ENCODE results near the gene HAL. TPM values are rescaled to one million over a fixed set of nuclear protein-coding genes. Genes with fewer than 3 reads are reported as not detected.

The HAL gene
- total and polyA plus RNA-seq, 2 of the 4 experiments (the other 2 are of a cell fraction): under 0.01 to 0.02 TPM

- BruUV-seq (replicated peaks): no TSS peak
- Histone ChIP-seq H3K14ac (replicated peaks; ENCODE audit: low read depth, low read length) (no peak overlapping the region), H4K8ac (ENCODE audit: low read depth in 2 of 2, low read length in 2 of 2) (no peak overlapping the region), H3K9ac (ENCODE audit: low read depth, low read length) (no peak overlapping the region), H2BK5ac (ENCODE audit: low read depth, low read length, poor library complexity, severe bottlenecking) (no peak overlapping the region), H3K27ac (ENCODE audit: insufficient read depth, low read length) (no peak overlapping the region), H2AK5ac (ENCODE audit: low read depth, low read length) (no peak overlapping the region), H3K4me3 (ENCODE audit: insufficient read depth, low read depth, low read length) (no peak overlapping the region), H3K9me3 (ENCODE audit: control insufficient read depth, insufficient read depth, low read length) (no peaks in the 10 kb centered on the region), H3K36me3 (ENCODE audit: control insufficient read depth, insufficient read depth, low read length) (no peaks in the 10 kb centered on the region), H3K4me2 (ENCODE audit: low read depth, low read length) (no peak overlapping the region), H4K91ac (ENCODE audit: insufficient read depth, low read depth, low read length) (no peak overlapping the region), H2BK15ac (ENCODE audit: low read depth, low read length) (no peak overlapping the region), H3K56ac (ENCODE audit: extremely low read depth, insufficient read depth, low read length) (no peak overlapping the region), H3K23ac (ENCODE audit: low read depth, low read length) (no peak overlapping the region), H2BK20ac (ENCODE audit: low read depth, low read length) (no peak overlapping the region), H4K20me1 (ENCODE audit: insufficient read depth, low read length) (no peaks in the 10 kb centered on the region), H2AK9ac (replicated peaks; ENCODE audit: low read depth, low read length, poor library complexity) (no peak overlapping the region), H2BK120ac (ENCODE audit: low read depth, low read length) (no peak overlapping the region), H3K4ac (ENCODE audit: low read depth, low read length) (no peak overlapping the region), H3K4me1 (ENCODE audit: control insufficient read depth, insufficient read depth, low read length) (no peaks in the 10 kb centered on the region), H2AFZ (replicated peaks; ENCODE audit: low read length, poor library complexity) (no peak overlapping the region), H3K27me3 (ENCODE audit: control insufficient read depth, insufficient read depth, low read length) (peaks cover 17% of the 10 kb centered on the region), H3K79me1 (ENCODE audit: low read depth in 1 of 2, low read length in 2 of 2) (no peaks in the 10 kb centered on the region), H3K18ac (ENCODE audit: low read depth, low read length) (no peak overlapping the region), H4K5ac (ENCODE audit: low read depth, low read length) (no peak overlapping the region), H3K9me1 (ENCODE audit: insufficient read depth, low read length) (no peaks in the 10 kb centered on the region)
- in situ Hi-C loops (cut with MboI; ENCODE audit: low sequenced_read_pairs) (no loop called here), intact Hi-C loops (cut with micrococcal nuclease) (no loop called here), dilution Hi-C loops (cut with HindIII; ENCODE audit: low sequenced_read_pairs, unreplicated experiment) (no loop called here)
- WGBS, 2 experiments (ENCODE audit: extremely low coverage in 2 of 2, insufficient read length in 1 of 2): 64% methylated on average over 3 of the region's 7 CpGs; no CpG with 5 or more reads in 1 of the 2 experiments
- CTCF ChIA-PET: no interaction called here
- TF ChIP-seq USF2 (IDR thresholded peaks at IDR 0.05; ENCODE audit: low read depth, low read length): no peak
- no peak for TF ChIP-seq SMC3 (IDR thresholded peaks at IDR 0.05; ENCODE audit: low read depth, low read length)
- no peak for TF ChIP-seq CEBPB (IDR thresholded peaks at IDR 0.05; ENCODE audit: low read depth, low read length)
- TF ChIP-seq RAD21 (IDR thresholded peaks at IDR 0.05; ENCODE audit: low read length): no peak
- TF ChIP-seq NFE2L2 (IDR thresholded peaks at IDR 0.05; ENCODE audit: low read depth, low read length): no peak
- TF ChIP-seq FOS (IDR thresholded peaks at IDR 0.05; ENCODE audit: low read depth, low read length): no peak
- no peak for TF ChIP-seq ELK1 (IDR thresholded peaks at IDR 0.05; ENCODE audit: borderline replicate concordance, low read depth, low read length)
- TF ChIP-seq POLR2A (IDR thresholded peaks at IDR 0.05; ENCODE audit: low read depth, low read length): no peak
- no peak for TF ChIP-seq RCOR1 (IDR thresholded peaks at IDR 0.05; ENCODE audit: insufficient replicate concordance, low read length)
- TF ChIP-seq CHD1 (IDR thresholded peaks at IDR 0.05; ENCODE audit: low read depth, low read length): no peak
- no peak for TF ChIP-seq MXI1 (IDR thresholded peaks at IDR 0.05; ENCODE audit: borderline replicate concordance, low read depth, low read length)
- TF ChIP-seq MAFK (IDR thresholded peaks at IDR 0.05; ENCODE audit: low read depth, low read length): no peak
- no peak for TF ChIP-seq BHLHE40 (IDR thresholded peaks at IDR 0.05; ENCODE audit: low read depth, low read length)
- TF ChIP-seq RFX5 (IDR thresholded peaks at IDR 0.05; ENCODE audit: low read depth, low read length): no peak
- TF ChIP-seq CTCF (conservative IDR thresholded peaks at IDR 0.05; ENCODE audit: low read depth, low read length): no peak
- no peak for TF ChIP-seq MAZ (IDR thresholded peaks at IDR 0.05; ENCODE audit: borderline replicate concordance, low read depth, low read length)
- no peak for ATAC-seq (ENCODE audit: low read depth)
- POLR2A ChIA-PET (ENCODE audit: unreplicated experiment): no interaction called here
- DNase-seq: no peak
Measured at GRCh38 chr12:95955549-95956159, 40.5 kb downstream of the HAL start.
